CD4-positive, alpha-beta T cell treated with Interferon gamma for 1 hour (primary cell): Measurements from ENCODE around the gene FOXP1.
A peak's percentile ranks its signal among the peaks of the same experiment; 100 is the strongest.

Experiments
- DNase-seq: peaks from one replicate; pipeline ENCODE4 v3.0.0-alpha.2; 2020

The FOXP1 gene

DNA sequence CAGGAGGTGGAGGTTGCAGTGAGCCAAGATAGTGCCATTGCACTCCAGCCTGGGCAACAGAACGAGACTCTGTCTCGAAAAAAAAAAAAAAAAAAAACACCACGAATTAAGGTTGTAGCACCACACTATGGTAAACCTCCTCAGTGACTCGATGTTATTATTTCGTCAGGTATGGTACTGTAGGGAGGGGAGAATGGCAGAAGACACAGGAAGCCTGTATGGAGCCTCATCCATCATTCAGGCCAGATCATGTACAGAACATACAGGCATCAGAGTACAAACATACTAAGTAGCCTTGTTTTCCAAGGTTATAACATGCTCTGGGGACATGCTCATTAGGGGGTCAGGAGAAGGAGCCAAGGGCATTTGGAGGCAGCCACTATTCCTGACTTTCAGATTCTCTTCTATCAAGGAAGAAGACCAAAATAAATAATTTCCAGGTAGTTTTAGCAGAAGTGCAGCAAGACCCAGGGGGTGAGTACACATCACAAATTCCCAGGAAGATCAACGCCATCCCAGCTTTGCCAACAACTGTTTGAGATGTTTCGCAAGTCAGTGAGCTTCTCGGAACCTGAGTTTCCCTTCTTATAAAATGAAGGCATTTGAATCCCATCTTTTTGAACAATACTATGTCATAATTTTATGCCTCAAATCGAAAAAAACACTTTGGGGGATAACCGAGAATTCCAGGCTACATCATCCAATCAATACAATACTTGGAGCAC, 79.8 kb downstream of the FOXP1 start:
- DNase-seq, result no peak

DNA sequence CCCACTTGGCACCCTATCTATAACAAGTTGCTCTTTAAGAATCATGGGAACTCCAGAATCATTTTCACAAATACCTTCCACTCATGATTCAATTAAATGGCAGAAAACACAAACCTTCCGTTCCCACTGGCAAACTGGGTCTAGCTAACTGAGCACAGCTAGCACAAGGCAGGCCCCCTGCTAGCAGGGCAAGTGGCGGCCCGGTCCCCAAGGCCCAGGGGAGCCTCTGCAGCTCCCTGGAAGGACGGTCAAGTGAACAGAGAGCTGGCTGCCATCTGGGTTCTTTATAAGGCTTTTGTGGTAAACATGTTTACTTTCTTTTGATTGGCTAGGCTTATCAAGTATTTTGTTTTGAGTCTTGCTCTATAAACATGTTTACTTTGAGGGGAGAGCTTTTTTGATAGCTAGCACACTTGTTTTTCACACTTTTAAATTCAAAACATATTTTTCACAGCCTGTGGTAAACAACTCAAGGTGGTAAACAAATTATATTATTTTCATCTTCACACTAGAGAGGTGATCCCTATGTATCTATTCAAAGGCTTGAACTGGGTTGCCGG, 81.4 kb downstream of the FOXP1 start:
- no peak for DNase-seq

GRCh38 chr3:71500696-71501095, 82.8 kb downstream of the FOXP1 start:
- DNase-seq, result no peak

- DNase-seq, result no peak
These were observed 84.2 kb downstream of the FOXP1 start for GRCh38 chr3:71499227-71499876.

- no peak for DNase-seq
These were observed 85.0 kb downstream of the FOXP1 start for GRCh38 chr3:71498543-71498942.

DNA sequence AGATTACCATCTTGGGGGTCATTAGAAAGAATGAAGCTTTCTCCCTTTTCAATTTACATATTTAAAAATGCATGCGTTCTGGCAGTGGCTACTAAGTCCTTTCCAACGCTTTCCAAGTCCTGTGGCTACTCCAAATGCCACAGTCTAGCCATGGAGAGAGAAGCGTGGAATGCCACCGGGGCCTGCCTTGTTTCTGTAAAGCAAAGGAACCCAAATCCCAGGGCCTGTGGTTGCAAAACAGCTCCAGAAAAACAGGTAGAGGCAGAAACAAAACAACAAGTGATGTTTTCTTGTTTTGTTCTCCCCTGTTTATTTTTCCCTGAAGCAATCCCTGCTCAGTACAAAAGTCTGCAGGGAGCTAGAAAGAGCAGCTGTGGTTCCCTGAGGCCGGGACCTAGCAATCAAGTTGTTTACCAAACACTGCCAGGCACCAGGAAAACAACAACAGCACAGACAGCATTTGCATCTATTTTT, 85.5 kb downstream of the FOXP1 start:
- no peak for DNase-seq

GRCh38 chr3:71497367-71497897, 86.1 kb downstream of the FOXP1 start:
- DNase-seq, result no peak

DNA sequence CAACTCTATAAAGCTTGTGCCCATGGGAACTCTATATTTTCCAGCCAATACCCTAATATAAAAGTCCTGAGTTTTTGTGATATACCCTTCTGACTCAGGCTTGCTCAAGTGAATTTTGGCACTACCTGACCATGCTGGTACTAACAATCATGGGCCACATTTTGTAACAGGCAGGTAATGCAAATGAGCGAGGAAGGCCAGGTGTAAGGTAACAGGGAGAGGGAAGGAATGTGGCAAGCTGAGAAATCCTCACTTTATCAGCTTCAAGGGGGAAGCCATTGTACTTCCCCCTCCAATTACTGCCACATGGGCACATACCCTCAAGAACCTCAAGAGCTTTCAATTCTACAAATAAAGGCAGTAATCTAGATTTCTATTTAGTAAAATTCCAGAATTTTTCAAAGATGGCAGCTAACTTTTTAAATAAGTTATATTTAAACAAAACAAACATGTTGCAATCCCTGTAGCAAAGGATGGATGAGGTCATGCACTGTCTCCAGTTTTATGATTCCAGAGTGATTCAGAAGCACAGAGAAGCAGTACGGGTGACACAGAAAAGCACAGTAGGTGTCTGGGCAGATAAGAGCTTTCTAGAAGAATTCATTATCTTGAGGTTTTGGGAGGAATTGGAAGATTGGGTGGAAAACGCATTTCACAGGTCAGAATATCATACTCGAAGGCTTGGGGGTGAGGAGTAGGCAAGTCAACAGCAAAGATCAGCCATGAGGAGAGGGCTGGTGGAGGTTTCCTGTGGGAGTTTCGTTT, 87.6 kb downstream of the FOXP1 start:
- no peak for DNase-seq

DNA sequence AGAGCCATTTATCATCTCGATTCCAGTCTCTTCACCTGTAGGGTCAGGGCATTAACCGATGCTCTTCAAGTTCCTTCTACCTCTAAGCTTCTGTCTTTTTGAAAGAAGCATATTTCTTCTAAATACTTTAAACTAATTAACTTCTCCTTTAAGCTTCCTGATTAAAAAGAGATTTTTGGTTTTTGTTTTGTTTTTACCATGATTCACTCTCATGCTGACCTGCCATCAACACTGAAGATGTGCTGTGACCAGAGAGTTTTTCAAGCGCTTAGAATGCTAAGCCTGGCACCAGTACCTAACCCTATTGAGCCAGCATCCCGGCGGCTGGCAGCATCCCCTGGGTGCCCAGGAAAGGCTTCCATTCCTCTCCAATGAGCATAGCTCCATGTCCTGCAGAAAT, 89.3 kb downstream of the FOXP1 start:
- no peak for DNase-seq

GRCh38 chr3:71492974-71493771, 90.4 kb downstream of the FOXP1 start:
- peak; percentile 56 for DNase-seq

DNA sequence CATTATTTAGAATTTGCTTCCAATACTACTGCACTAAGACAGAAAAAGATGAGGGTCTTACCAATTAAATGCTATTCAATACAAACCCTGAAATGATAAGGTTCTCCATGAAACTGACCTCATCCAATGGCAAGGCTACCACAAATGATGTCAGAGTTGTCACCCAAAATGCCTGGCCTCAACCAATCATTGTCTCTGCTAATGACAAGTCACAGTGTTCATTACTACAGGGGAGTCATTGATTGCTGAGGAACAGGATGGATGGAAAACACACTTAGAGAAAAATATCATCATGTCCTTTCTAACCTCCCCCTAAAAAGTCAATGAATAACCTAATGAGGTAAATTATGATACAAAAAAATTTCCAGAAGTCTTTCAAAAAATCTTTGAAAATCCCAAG, 91.0 kb downstream of the FOXP1 start:
- DNase-seq, result peak; percentile 64

DNA sequence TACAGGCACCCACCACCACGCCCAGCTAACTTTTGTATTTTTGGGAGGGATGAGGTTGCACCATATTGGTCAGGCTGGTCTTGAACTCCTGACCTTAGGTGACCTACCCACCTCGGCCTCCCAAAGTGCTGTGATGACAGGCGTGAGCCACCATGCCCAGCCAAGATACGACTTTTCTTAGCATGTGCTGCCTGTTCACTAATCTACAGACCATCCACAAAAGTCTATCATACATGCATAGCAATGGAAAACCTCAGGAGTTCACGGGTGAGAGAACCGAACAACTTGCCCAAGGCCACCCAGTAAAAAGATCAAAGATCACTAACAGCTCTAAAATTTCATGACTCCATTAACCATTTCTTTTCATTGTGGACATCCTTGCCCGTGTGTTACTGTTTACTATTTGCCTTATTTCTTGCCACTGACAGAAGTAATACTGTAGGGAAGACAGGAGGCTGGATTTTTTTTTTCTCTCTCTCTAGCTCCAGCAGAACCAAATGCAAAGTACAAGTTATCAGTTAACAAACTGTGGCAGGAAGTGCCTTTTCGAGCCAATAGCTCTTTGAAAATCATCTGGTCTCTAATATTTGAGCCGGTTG, 92.3 kb downstream of the FOXP1 start:
- no peak for DNase-seq

DNA sequence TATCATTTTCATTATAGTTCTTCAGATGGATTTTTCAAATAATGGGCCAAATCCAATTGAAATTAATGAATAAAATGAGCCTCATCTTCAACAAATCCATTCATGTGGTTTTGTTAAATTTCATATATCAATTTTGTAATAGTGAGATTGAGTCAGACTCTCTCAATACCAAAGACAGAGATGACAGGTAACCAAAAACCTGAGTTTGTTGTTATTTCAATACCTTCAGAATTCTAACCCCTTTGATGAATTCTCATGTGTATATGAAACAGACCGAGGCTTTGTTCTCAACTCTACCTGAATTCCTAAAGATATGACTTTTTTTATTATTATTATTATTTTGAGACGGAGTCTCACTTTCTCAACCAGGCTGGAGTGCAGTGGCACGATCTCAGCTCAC, 92.8 kb downstream of the FOXP1 start:
- no peak for DNase-seq

- peak; percentile 54 for DNase-seq
These were observed 94.2 kb downstream of the FOXP1 start for GRCh38 chr3:71489315-71489761.

DNA sequence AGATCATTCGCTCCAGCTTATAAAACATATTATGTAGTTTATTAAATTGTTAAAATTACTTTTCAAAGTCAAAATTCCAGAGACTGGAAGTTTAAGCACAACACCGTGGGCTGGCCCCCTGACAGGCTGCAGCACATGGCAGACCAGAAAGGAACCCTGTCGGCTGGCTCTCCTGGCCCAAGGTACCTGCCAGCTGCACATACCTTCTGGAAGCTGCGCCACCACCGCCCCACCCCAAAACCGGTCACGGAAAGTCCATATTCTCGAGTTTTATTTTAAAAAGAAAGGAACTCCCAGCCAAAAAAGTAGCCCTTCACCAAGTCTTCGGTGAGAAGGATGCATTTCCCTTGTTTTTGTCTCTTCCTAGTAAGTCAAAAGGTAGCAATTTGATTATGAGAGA, 94.6 kb downstream of the FOXP1 start:
- DNase-seq, result no peak

DNA sequence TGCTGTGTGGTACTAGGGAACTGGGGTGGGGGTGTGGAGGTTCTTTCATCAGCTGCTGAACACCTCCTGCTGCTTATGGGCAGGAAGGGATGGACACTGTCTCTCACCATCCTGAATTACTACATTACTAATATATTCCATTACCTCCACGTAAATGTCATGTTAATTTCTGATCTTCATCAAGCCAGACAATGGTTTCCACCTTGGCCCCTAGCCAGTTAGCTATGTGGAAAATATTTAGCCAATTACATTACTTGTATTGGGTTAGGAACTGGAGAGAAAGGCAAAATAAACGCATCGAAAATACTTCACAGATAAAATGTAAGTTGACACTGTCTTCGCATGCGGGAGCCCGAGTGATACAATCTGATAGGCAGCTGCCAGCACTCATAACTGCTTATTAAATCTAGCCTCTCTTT, 95.1 kb downstream of the FOXP1 start:
- DNase-seq, result no peak

DNA sequence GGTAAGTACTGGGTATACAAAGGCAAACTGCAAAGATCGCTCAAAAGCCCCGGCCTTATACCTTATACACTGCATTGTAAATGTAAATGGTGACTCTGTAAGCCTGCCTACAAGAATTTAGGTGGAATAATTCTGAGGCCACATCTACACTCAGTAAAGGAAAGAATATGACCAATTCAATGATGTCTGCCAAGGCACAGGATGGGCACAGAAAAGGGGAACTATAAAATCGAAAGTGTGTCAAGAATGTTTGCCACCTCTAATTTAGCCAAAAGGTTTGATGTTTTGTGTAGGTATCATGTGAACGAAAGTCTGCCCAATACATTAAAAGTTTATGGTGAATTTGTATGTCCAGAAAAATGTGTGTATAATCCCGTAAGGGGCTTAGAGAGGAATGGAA, 96.1 kb downstream of the FOXP1 start:
- no peak for DNase-seq

GRCh38 chr3:71486831-71487230, 96.7 kb downstream of the FOXP1 start:
- DNase-seq, result no peak

- DNase-seq, result no peak
These were observed 97.6 kb downstream of the FOXP1 start for GRCh38 chr3:71485896-71486295.

DNA sequence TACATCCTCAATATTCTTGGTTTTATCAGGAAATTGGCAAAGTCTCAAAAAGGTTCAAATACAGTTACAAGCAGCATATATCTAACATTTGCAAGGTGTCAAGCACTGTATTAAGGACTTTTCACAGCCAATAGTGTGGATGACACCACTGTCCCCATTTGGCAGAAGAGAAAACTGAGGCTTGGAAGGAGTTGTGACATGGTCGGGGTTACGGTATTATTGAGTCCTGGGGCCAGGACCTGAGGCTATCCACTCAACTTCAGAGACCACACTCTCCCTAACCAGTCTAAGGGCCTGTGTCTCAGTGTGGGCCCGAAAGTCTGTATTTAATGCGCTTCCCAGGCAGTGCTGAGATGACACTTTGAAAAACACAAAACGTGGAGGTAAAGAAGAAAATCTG, 99.1 kb downstream of the FOXP1 start:
- no peak for DNase-seq

- no peak for DNase-seq
These were observed 99.5 kb downstream of the FOXP1 start for GRCh38 chr3:71484047-71484446.

DNA sequence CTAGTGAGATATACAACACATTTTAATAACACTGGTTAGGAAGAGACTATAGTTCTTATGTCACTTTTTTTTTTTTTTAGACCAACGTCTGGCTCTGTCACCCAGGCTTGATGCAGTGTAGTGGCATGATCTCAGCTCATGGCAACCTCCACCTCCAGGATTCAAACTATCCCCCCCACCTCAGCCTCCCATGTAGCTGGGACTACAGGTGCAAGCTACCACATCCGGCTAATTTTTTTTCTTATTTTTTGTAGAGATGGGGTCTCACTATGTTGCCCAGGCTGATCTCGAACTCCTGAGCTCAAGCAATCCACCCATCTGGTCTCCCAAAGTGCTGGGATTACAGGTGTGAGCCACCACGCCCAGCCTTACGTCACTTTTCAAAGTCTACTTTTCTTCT, 100.8 kb downstream of the FOXP1 start:
- DNase-seq, result no peak
